ENCODE results near the gene CRYGS.
A peak's percentile ranks its signal among the peaks of the same experiment; 100 is the strongest.
"Not testable (repeated sequence)": the region's sequence is repeated elsewhere in the genome, so short reads cannot be mapped to it uniquely, and the experiment has no call there.

The CRYGS gene

GRCh38 chr3:186502966-186503712, 41.0 kb downstream of the CRYGS start:
- TF ChIP-seq MAX (IDR thresholded peaks at IDR 0.05; ENCODE audit: low read depth, low read length) (no peak), POLR2A (IDR thresholded peaks at IDR 0.05; ENCODE audit: extremely low read depth, insufficient read length) (no peak), MYC (IDR thresholded peaks at IDR 0.05; ENCODE audit: low read depth, low read length) (no peak), CTCF (IDR thresholded peaks at IDR 0.05; ENCODE audit: low read depth, low read length) (no peak)
- peak overlapping the region; percentile 43 for H3K4me3 ChIP-seq (ENCODE audit: low read depth, low read length)
- no peak for DNase-seq (ENCODE audit: low read depth)

- DNase-seq (ENCODE audit: low read depth) = peak; percentile 91
- peak overlapping the region; percentile 43 for H3K4me3 ChIP-seq (ENCODE audit: low read depth, low read length)
- TF ChIP-seq MYC (IDR thresholded peaks at IDR 0.05; ENCODE audit: low read depth, low read length) (0 out of 2 replicates have a peak, but pooled peaks have one; percentile 13), POLR2A (IDR thresholded peaks at IDR 0.05; ENCODE audit: extremely low read depth, insufficient read length) (no peak), MAX (IDR thresholded peaks at IDR 0.05; ENCODE audit: low read depth, low read length) (peak; percentile 34; the same call in 1 of the 2 replicates), CTCF (IDR thresholded peaks at IDR 0.05; ENCODE audit: low read depth, low read length) (no peak)
Observed at GRCh38 chr3:186502138-186502948, 41.8 kb downstream of the CRYGS start.

- H3K4me3 ChIP-seq (ENCODE audit: low read depth, low read length); DNase-seq (ENCODE audit: low read depth): not testable (repeated sequence)
Observed at GRCh38 chr3:186499949-186500348, 44.2 kb downstream of the CRYGS start.

- not testable (repeated sequence) for DNase-seq (ENCODE audit: low read depth); H3K4me3 ChIP-seq (ENCODE audit: low read depth, low read length)
Observed at GRCh38 chr3:186498022-186498421, 46.2 kb downstream of the CRYGS start.

GRCh38 chr3:186497608-186498007, 46.6 kb downstream of the CRYGS start:
- TF ChIP-seq POLR2A (IDR thresholded peaks at IDR 0.05; ENCODE audit: extremely low read depth, insufficient read length) = no peak
- no peak for TF ChIP-seq MAX (IDR thresholded peaks at IDR 0.05; ENCODE audit: low read depth, low read length)
- TF ChIP-seq MYC (IDR thresholded peaks at IDR 0.05; ENCODE audit: low read depth, low read length) = no peak
- TF ChIP-seq CTCF (IDR thresholded peaks at IDR 0.05; ENCODE audit: low read depth, low read length) = no peak
- no peak overlapping the region for H3K4me3 ChIP-seq (ENCODE audit: low read depth, low read length)
- DNase-seq (ENCODE audit: low read depth) = no peak

- TF ChIP-seq MYC (IDR thresholded peaks at IDR 0.05; ENCODE audit: low read depth, low read length) = no peak
- TF ChIP-seq POLR2A (IDR thresholded peaks at IDR 0.05; ENCODE audit: extremely low read depth, insufficient read length) = no peak
- TF ChIP-seq MAX (IDR thresholded peaks at IDR 0.05; ENCODE audit: low read depth, low read length) = no peak
- TF ChIP-seq CTCF (IDR thresholded peaks at IDR 0.05; ENCODE audit: low read depth, low read length) = no peak
- no peak for DNase-seq (ENCODE audit: low read depth)
- H3K4me3 ChIP-seq (ENCODE audit: low read depth, low read length) = no peak overlapping the region
Observed at GRCh38 chr3:186496635-186497034, 47.5 kb downstream of the CRYGS start.

Data from NB4 (cell line).